Measurements from ENCODE around the gene LARP1B.
A peak's percentile ranks its signal among the peaks of the same experiment; 100 is the strongest.
"Not testable (repeated sequence)": the region's sequence is repeated elsewhere in the genome, so short reads cannot be mapped to it uniquely, and the experiment has no call there.

Gene LARP1B

GRCh38 chr4:128060699-128061565 is at the start of gene LARP1B:
Gene LARP1B, plus strand, starts transcription at chr4:128061312. Its CDS starts 13,640 bp downstream, at chr4:128074952.
- Histone ChIP-seq H3K9ac (ENCODE audit: low read length in 5 of 5) (peak within 1 kb of the TSS; percentile 92 to 99 (median 96)), H3K36me3 (ENCODE audit: control insufficient read depth in 5 of 5, insufficient read depth in 5 of 5, low read length in 5 of 5) (no peaks in the 10 kb centered on the region), H3K4me1 (ENCODE audit: control insufficient read depth in 5 of 5, insufficient read depth in 5 of 5, low read length in 5 of 5) (peaks cover 0 to 17% (median 15%) of the 10 kb centered on the region in 5 donors), H3K27me3 (ENCODE audit: control insufficient read depth in 5 of 5, insufficient read depth in 4 of 5, low read length in 5 of 5) (no peaks in the 10 kb centered on the region), H3K9me3 (ENCODE audit: control insufficient read depth in 5 of 5, low read length in 5 of 5) (no peaks in the 10 kb centered on the region), H3K27ac (ENCODE audit: low read depth, low read length) (peak within 1 kb of the TSS; percentile 93), H3K4me3 (ENCODE audit: low read depth in 1 of 5, low read length in 5 of 5) (peak within 1 kb of the TSS; percentile 63 to 88 (median 79))

- no peaks in the 10 kb centered on the region for H3K27me3 ChIP-seq (ENCODE audit: control insufficient read depth in 5 of 5, insufficient read depth in 4 of 5, low read length in 5 of 5)
- peaks cover 22 to 63% (median 30%) of the 10 kb centered on the region in 5 donors for H3K36me3 ChIP-seq (ENCODE audit: control insufficient read depth in 5 of 5, insufficient read depth in 5 of 5, low read length in 5 of 5)
Measured at GRCh38 chr4:128025319-128025718, 35.8 kb upstream of the LARP1B start.

GRCh38 chr4:128029907-128030306 is 31.2 kb upstream of the LARP1B start:
- Histone ChIP-seq H3K27ac (ENCODE audit: low read depth, low read length) (no peak overlapping the region), H3K27me3 (ENCODE audit: control insufficient read depth in 5 of 5, insufficient read depth in 4 of 5, low read length in 5 of 5) (no peaks in the 10 kb centered on the region), H3K4me1 (ENCODE audit: control insufficient read depth in 5 of 5, insufficient read depth in 5 of 5, low read length in 5 of 5) (no peaks in the 10 kb centered on the region), H3K36me3 (ENCODE audit: control insufficient read depth in 5 of 5, insufficient read depth in 5 of 5, low read length in 5 of 5) (peaks cover 12 to 34% (median 15%) of the 10 kb centered on the region in 5 donors), H3K9me3 (ENCODE audit: control insufficient read depth in 5 of 5, low read length in 5 of 5) (no peaks in the 10 kb centered on the region), H3K9ac (ENCODE audit: low read length in 5 of 5) (no peak overlapping the region), H3K4me3 (ENCODE audit: low read depth in 1 of 5, low read length in 5 of 5) (no peak overlapping the region)

More at GRCh38 chr4:128025319-128025718, 35.8 kb upstream of the LARP1B start:
- H3K9me3 ChIP-seq (ENCODE audit: control insufficient read depth in 5 of 5, low read length in 5 of 5): no peaks in the 10 kb centered on the region
- no peaks in the 10 kb centered on the region for H3K4me1 ChIP-seq (ENCODE audit: control insufficient read depth in 5 of 5, insufficient read depth in 5 of 5, low read length in 5 of 5)
- no peak overlapping the region for H3K9ac ChIP-seq (ENCODE audit: low read length in 5 of 5)
- no peak overlapping the region for H3K4me3 ChIP-seq (ENCODE audit: low read depth in 1 of 5, low read length in 5 of 5)
- no peak overlapping the region for H3K27ac ChIP-seq (ENCODE audit: low read depth, low read length)

DNA sequence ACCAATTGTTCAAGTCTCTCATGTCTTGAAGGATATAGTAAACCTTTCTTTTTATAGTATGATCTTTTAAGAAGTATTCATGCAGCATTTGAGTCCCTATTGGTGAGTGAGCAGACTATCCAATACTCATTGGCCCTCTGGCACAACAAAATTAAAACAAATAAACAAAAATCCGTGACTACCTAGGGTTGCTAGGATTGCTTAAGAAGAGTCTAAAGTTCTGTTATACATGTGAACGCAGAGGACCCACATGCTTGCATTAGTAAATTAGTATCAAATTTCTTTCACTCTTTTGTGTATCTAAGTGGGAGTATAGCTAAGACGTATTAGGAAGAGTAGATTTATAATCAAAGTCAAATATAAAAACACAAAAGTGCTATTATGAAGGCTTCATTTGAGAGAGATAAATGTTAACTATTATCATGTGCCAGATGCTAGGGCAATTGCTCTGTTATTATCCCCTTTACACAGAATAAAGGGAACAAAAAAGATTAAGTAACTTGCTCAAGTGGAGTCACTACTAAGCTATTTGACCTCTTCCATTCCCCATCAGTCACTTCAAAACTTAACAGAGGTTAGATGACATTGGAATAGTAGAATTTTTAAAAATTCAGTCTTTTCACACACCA is 29.2 kb upstream of the LARP1B start:
- Histone ChIP-seq H3K36me3 (ENCODE audit: control insufficient read depth in 5 of 5, insufficient read depth in 5 of 5, low read length in 5 of 5) (peaks cover 10 to 25% (median 15%) of the 10 kb centered on the region in 5 donors), H3K27ac (ENCODE audit: low read depth, low read length) (no peak overlapping the region), H3K4me1 (ENCODE audit: control insufficient read depth in 5 of 5, insufficient read depth in 5 of 5, low read length in 5 of 5) (no peaks in the 10 kb centered on the region), H3K27me3 (ENCODE audit: control insufficient read depth in 5 of 5, insufficient read depth in 4 of 5, low read length in 5 of 5) (no peaks in the 10 kb centered on the region), H3K9me3 (ENCODE audit: control insufficient read depth in 5 of 5, low read length in 5 of 5) (no peaks in the 10 kb centered on the region), H3K9ac (ENCODE audit: low read length in 5 of 5) (no peak overlapping the region), H3K4me3 (ENCODE audit: low read depth in 1 of 5, low read length in 5 of 5) (no peak overlapping the region)

GRCh38 chr4:128039568-128039967 is 21.5 kb upstream of the LARP1B start:
- Histone ChIP-seq H3K27ac (ENCODE audit: low read depth, low read length) (no peak overlapping the region), H3K36me3 (ENCODE audit: control insufficient read depth in 5 of 5, insufficient read depth in 5 of 5, low read length in 5 of 5) (no peaks in the 10 kb centered on the region), H3K9me3 (ENCODE audit: control insufficient read depth in 5 of 5, low read length in 5 of 5) (no peaks in the 10 kb centered on the region), H3K4me1 (ENCODE audit: control insufficient read depth in 5 of 5, insufficient read depth in 5 of 5, low read length in 5 of 5) (no peaks in the 10 kb centered on the region), H3K27me3 (ENCODE audit: control insufficient read depth in 5 of 5, insufficient read depth in 4 of 5, low read length in 5 of 5) (no peaks in the 10 kb centered on the region), H3K4me3 (ENCODE audit: low read depth in 1 of 5, low read length in 5 of 5) (no peak overlapping the region), H3K9ac (ENCODE audit: low read length in 5 of 5) (no peak overlapping the region)

- not testable (repeated sequence) for H3K27me3 ChIP-seq (ENCODE audit: control insufficient read depth in 5 of 5, insufficient read depth in 4 of 5, low read length in 5 of 5); H3K9ac ChIP-seq (ENCODE audit: low read length in 5 of 5); H3K4me3 ChIP-seq (ENCODE audit: low read depth in 1 of 5, low read length in 5 of 5); H3K27ac ChIP-seq (ENCODE audit: low read depth, low read length); H3K36me3 ChIP-seq (ENCODE audit: control insufficient read depth in 5 of 5, insufficient read depth in 5 of 5, low read length in 5 of 5); H3K4me1 ChIP-seq (ENCODE audit: control insufficient read depth in 5 of 5, insufficient read depth in 5 of 5, low read length in 5 of 5); H3K9me3 ChIP-seq (ENCODE audit: control insufficient read depth in 5 of 5, low read length in 5 of 5)
Measured at GRCh38 chr4:128047019-128047418, 14.1 kb upstream of the LARP1B start.

DNA sequence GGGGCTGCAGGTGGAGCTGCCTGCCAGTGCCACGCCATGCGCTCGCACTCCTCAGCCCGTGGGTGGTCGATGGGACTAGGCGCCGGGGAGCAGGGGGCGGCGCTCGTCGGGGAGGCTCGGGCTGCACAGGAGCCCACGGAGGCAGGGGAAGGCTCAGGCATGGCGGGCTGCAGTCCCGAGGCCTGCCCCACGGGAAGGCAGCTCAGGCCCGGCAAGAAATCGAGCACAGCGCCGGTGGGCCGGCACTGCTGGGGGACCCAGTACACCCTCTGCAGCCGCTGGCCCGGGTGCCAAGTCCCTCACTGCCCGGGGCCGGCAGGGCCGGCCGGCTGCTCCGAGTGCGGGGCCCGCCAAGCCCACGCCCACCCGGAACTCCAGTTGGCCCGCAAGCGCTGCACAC is 13.6 kb upstream of the LARP1B start:
- not testable (repeated sequence) for H3K4me1 ChIP-seq (ENCODE audit: control insufficient read depth in 5 of 5, insufficient read depth in 5 of 5, low read length in 5 of 5); H3K4me3 ChIP-seq (ENCODE audit: low read depth in 1 of 5, low read length in 5 of 5); H3K36me3 ChIP-seq (ENCODE audit: control insufficient read depth in 5 of 5, insufficient read depth in 5 of 5, low read length in 5 of 5); H3K9me3 ChIP-seq (ENCODE audit: control insufficient read depth in 5 of 5, low read length in 5 of 5); H3K27me3 ChIP-seq (ENCODE audit: control insufficient read depth in 5 of 5, insufficient read depth in 4 of 5, low read length in 5 of 5); H3K27ac ChIP-seq (ENCODE audit: low read depth, low read length); H3K9ac ChIP-seq (ENCODE audit: low read length in 5 of 5)

- H3K27ac ChIP-seq (ENCODE audit: low read depth, low read length); H3K4me3 ChIP-seq (ENCODE audit: low read depth in 1 of 5, low read length in 5 of 5); H3K9ac ChIP-seq (ENCODE audit: low read length in 5 of 5); H3K9me3 ChIP-seq (ENCODE audit: control insufficient read depth in 5 of 5, low read length in 5 of 5); H3K27me3 ChIP-seq (ENCODE audit: control insufficient read depth in 5 of 5, insufficient read depth in 4 of 5, low read length in 5 of 5); H3K36me3 ChIP-seq (ENCODE audit: control insufficient read depth in 5 of 5, insufficient read depth in 5 of 5, low read length in 5 of 5); H3K4me1 ChIP-seq (ENCODE audit: control insufficient read depth in 5 of 5, insufficient read depth in 5 of 5, low read length in 5 of 5): not testable (repeated sequence)
Measured at GRCh38 chr4:128051229-128051628, 9.9 kb upstream of the LARP1B start.

- H3K27ac ChIP-seq (ENCODE audit: low read depth, low read length); H3K36me3 ChIP-seq (ENCODE audit: control insufficient read depth in 5 of 5, insufficient read depth in 5 of 5, low read length in 5 of 5); H3K9me3 ChIP-seq (ENCODE audit: control insufficient read depth in 5 of 5, low read length in 5 of 5); H3K4me3 ChIP-seq (ENCODE audit: low read depth in 1 of 5, low read length in 5 of 5); H3K27me3 ChIP-seq (ENCODE audit: control insufficient read depth in 5 of 5, insufficient read depth in 4 of 5, low read length in 5 of 5); H3K4me1 ChIP-seq (ENCODE audit: control insufficient read depth in 5 of 5, insufficient read depth in 5 of 5, low read length in 5 of 5); H3K9ac ChIP-seq (ENCODE audit: low read length in 5 of 5): not testable (repeated sequence)
Measured at GRCh38 chr4:128054907-128055306, 6.2 kb upstream of the LARP1B start.

GRCh38 chr4:128055441-128056206 is 5.5 kb upstream of the LARP1B start:
- H3K9ac ChIP-seq (ENCODE audit: low read length in 5 of 5); H3K27ac ChIP-seq (ENCODE audit: low read depth, low read length); H3K9me3 ChIP-seq (ENCODE audit: control insufficient read depth in 5 of 5, low read length in 5 of 5); H3K4me3 ChIP-seq (ENCODE audit: low read depth in 1 of 5, low read length in 5 of 5); H3K36me3 ChIP-seq (ENCODE audit: control insufficient read depth in 5 of 5, insufficient read depth in 5 of 5, low read length in 5 of 5); H3K27me3 ChIP-seq (ENCODE audit: control insufficient read depth in 5 of 5, insufficient read depth in 4 of 5, low read length in 5 of 5); H3K4me1 ChIP-seq (ENCODE audit: control insufficient read depth in 5 of 5, insufficient read depth in 5 of 5, low read length in 5 of 5): not testable (repeated sequence)

All from subcutaneous abdominal adipose tissue (tissue), 5 donors.